Ishikawa (cell line): ENCODE measurements around the gene CUL2.

Experiments
- CEBPB ChIP-seq: IDR thresholded peaks from 2 replicates; pipeline ENCODE4 v1.6.1; 2012
- CREB1 ChIP-seq: IDR thresholded peaks from 2 replicates; pipeline ENCODE4 v1.6.1; 2012; ENCODE audit warnings: low read depth
- EGR1 ChIP-seq: IDR thresholded peaks from 2 replicates; pipeline ENCODE4 v1.6.1; 2012
- EP300 ChIP-seq: IDR thresholded peaks from 2 replicates; pipeline ENCODE4 v1.6.1; 2012; ENCODE audit warnings: borderline replicate concordance
- FOXM1 ChIP-seq: IDR thresholded peaks from 2 replicates; pipeline ENCODE4 v1.6.1; 2012; ENCODE audit warnings: low read depth, borderline replicate concordance
- MAX ChIP-seq: IDR thresholded peaks from 2 replicates; pipeline ENCODE4 v1.6.1; 2012
- NFIC ChIP-seq: IDR thresholded peaks from 2 replicates; pipeline ENCODE4 v1.6.1; 2012
- RAD21 ChIP-seq: IDR thresholded peaks from 2 replicates; pipeline ENCODE4 v1.6.1; 2012; ENCODE audit warnings: low read depth
- REST ChIP-seq: IDR thresholded peaks from 2 replicates; pipeline ENCODE4 v1.6.1; 2012; ENCODE audit warnings: low read depth, mild to moderate bottlenecking
- TAF1 ChIP-seq: IDR thresholded peaks from 2 replicates; pipeline ENCODE4 v1.6.1; 2012; ENCODE audit warnings: low read depth, mild to moderate bottlenecking
- TCF12 ChIP-seq: IDR thresholded peaks from 2 replicates; pipeline ENCODE4 v1.6.1; 2012; ENCODE audit warnings: low read depth
- TEAD4 ChIP-seq: IDR thresholded peaks from 2 replicates; pipeline ENCODE4 v1.6.1; 2012
- USF1 ChIP-seq: IDR thresholded peaks from 2 replicates; pipeline ENCODE4 v1.6.1; 2012
- YY1 ChIP-seq: IDR thresholded peaks from 2 replicates; pipeline ENCODE4 v1.6.1; 2012; ENCODE audit warnings: low read depth
- ZBTB7A ChIP-seq: IDR thresholded peaks from 2 replicates; pipeline ENCODE4 v1.6.1; 2012; ENCODE audit warnings: low read depth

Gene CUL2

GRCh38 chr10:34979938-34980337 is 110.2 kb downstream of the CUL2 start:
- TF ChIP-seq RAD21 (no peak), MAX (no peak), ZBTB7A (no peak), TCF12 (no peak), USF1 (no peak), CEBPB (no peak), CREB1 (no peak), NFIC (no peak), FOXM1 (no peak), EGR1 (no peak), EP300 (no peak), TEAD4 (no peak), YY1 (no peak)

- no peak for TF ChIP-seq FOXM1
- TF ChIP-seq MAX: no peak
- no peak for TF ChIP-seq TAF1
- TF ChIP-seq NFIC: no peak
- TF ChIP-seq TCF12: no peak
- no peak for TF ChIP-seq YY1
- TF ChIP-seq USF1: no peak
- TF ChIP-seq EP300: no peak
- no peak for TF ChIP-seq TEAD4
- TF ChIP-seq CREB1: no peak
- no peak for TF ChIP-seq ZBTB7A
- TF ChIP-seq RAD21: no peak
- TF ChIP-seq REST: no peak
Measured at GRCh38 chr10:34978080-34978479, 112.1 kb downstream of the CUL2 start.

GRCh38 chr10:34974364-34975065 is 115.6 kb downstream of the CUL2 start:
- TF ChIP-seq RAD21: peak; percentile 70

GRCh38 chr10:34973757-34974156 is 116.4 kb downstream of the CUL2 start:
- TF ChIP-seq RAD21: peak; percentile 28; the same call in 1 of the 2 replicates
- TF ChIP-seq EP300: peak; percentile 65
- peak; percentile 74 for TF ChIP-seq MAX
- TF ChIP-seq YY1: peak; percentile 60; the same call in 1 of the 2 replicates
- TF ChIP-seq CREB1: peak; percentile 72
- peak; percentile 61; the same call in 1 of the 2 replicates for TF ChIP-seq CEBPB
- peak; percentile 78; the same call in 1 of the 2 replicates for TF ChIP-seq TCF12
- peak; percentile 93 for TF ChIP-seq NFIC
- peak; percentile 75 for TF ChIP-seq TEAD4
- TF ChIP-seq USF1: 0 out of 2 replicates have a peak, but pooled peaks have one; percentile 17

GRCh38 chr10:34971606-34972334 is 118.4 kb downstream of the CUL2 start:
- TF ChIP-seq USF1: 0 out of 2 replicates have a peak, but pooled peaks have one; percentile 22
- TF ChIP-seq TCF12: 0 out of 2 replicates have a peak, but pooled peaks have one; percentile 35
- peak; percentile 57 for TF ChIP-seq NFIC
- TF ChIP-seq EP300: peak; percentile 31; the same call in 1 of the 2 replicates

GRCh38 chr10:34969171-34969570 is 121.0 kb downstream of the CUL2 start:
- TF ChIP-seq FOXM1: no peak
- TF ChIP-seq USF1: no peak
- TF ChIP-seq REST: no peak
- TF ChIP-seq CEBPB: no peak
- no peak for TF ChIP-seq YY1
- no peak for TF ChIP-seq NFIC
- TF ChIP-seq RAD21: no peak
- TF ChIP-seq ZBTB7A: no peak
- no peak for TF ChIP-seq TAF1
- no peak for TF ChIP-seq EP300
- TF ChIP-seq TCF12: no peak
- TF ChIP-seq EGR1: no peak
- TF ChIP-seq TEAD4: no peak
- TF ChIP-seq MAX: no peak
- TF ChIP-seq CREB1: no peak
